Measurements from ENCODE around the gene CD81. TPM values are rescaled to one million over a fixed set of nuclear protein-coding genes. Genes with fewer than 3 reads are reported as not detected.

Gene CD81
- total and polyA plus RNA-seq, 2 experiments from 2014 or later: 88.6 to 290 TPM

GRCh38 chr11:2418693-2419360 lies 41.7 kb downstream of the CD81 start:
- no peak overlapping the region for H3K27ac Mint-ChIP-seq
- H4K20me1 ChIP-seq (replicated peaks; ENCODE audit: insufficient read depth): no peaks in the 10 kb centered on the region
- H2AFZ ChIP-seq: no peak overlapping the region
- DNase-seq (ENCODE audit: low spot score) (no peak), ATAC-seq (no peak)
- no peak overlapping the region for H3K4me3 Mint-ChIP-seq
- H3K27ac ChIP-seq (ENCODE audit: low read depth): no peak overlapping the region
- no peak overlapping the region for H3K4me2 ChIP-seq
- H3K36me3 ChIP-seq (ENCODE audit: insufficient read depth): no peaks in the 10 kb centered on the region
- no peaks in the 10 kb centered on the region for H3K9me2 ChIP-seq (ENCODE audit: insufficient read depth)
- H3K4me1 Mint-ChIP-seq: 0 out of 3 replicates have a peak, but pooled peaks cover 2% of the 10 kb centered on the region
- no peaks in the 10 kb centered on the region; the same call in 1 of the 2 replicates for H3K4me1 ChIP-seq (ENCODE audit: insufficient read depth)
- TF ChIP-seq EZH2 (IDR thresholded peaks at IDR 0.05; ENCODE audit: low read depth, unreplicated experiment): no peak
- no peak for TF ChIP-seq STAT1 (IDR thresholded peaks at IDR 0.05; ENCODE audit: unreplicated experiment)
- TF ChIP-seq ZNF114 (CRISPR knock-in tag; IDR thresholded peaks at IDR 0.05): no peak
- no peak for TF ChIP-seq POLR2AphosphoS5 (IDR thresholded peaks at IDR 0.05; ENCODE audit: low read depth)
- no peaks in the 10 kb centered on the region for H3K27me3 ChIP-seq (ENCODE audit: insufficient read depth)
- no peaks in the 10 kb centered on the region for H3K36me3 Mint-ChIP-seq (ENCODE audit: low read depth)
- H3K27me3 Mint-ChIP-seq (ENCODE audit: insufficient read depth, low read depth, poor library complexity): peaks cover 4% of the 10 kb centered on the region
- H3F3A ChIP-seq (replicated peaks; ENCODE audit: low read depth): no peaks in the 10 kb centered on the region
- no peaks in the 10 kb centered on the region for H3K79me2 ChIP-seq (replicated peaks; ENCODE audit: insufficient read depth)
- no peaks in the 10 kb centered on the region for H3K9me3 Mint-ChIP-seq
- H3K4me3 ChIP-seq: no peak overlapping the region

DNA sequence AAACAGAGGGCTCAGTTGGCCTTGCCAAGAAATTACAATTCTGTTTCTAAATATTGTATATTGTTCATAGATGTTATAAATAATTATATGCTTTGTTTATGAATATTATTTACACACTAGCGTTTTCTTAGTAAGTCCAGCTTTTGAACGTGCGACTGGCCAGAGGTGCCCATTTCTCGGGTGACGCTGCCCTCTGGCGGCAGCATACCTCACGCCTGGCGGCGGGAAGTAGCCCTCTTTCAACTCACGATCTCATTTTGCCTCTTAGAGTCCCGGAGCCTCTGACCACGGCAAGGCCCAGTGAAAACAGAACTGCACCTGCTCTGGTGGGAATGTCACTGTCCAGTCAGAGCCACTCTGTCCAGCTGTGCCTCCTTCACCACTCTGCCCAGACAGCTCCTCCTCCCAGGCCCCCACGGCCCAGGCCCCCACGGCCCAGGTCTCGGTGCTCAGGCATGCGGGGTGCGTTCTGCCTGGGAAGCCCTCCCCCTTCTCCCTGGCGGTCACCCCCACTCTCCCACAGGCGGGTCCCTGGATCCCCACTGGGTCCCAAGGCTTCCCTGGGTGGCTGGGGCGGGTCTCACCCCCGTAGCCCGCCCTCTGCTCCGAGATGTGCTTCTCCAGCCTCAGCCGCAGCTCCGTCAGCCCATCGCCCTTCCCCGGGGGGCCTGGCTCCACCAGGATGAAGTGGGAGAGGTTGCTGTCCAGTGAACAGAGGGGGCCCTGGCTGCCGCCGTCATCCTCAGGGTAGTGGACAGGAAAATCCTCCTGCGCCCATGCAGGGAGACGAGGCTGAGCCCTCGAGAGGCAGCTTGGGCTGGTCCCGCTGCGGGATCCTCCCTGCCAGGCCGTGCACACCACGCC lies 42.8 kb downstream of the CD81 start:
- no peaks in the 10 kb centered on the region for H3F3A ChIP-seq (replicated peaks; ENCODE audit: low read depth)
- H3K4me2 ChIP-seq: no peak overlapping the region
- ATAC-seq (peak; percentile 64), DNase-seq (ENCODE audit: low spot score) (peak; percentile 87)
- Mint-ChIP-seq H3K36me3 (ENCODE audit: low read depth) (no peaks in the 10 kb centered on the region), H3K27ac (no peak overlapping the region), H3K27me3 (ENCODE audit: insufficient read depth, low read depth, poor library complexity) (peaks cover 7% of the 10 kb centered on the region), H3K9me3 (peaks cover 3% of the 10 kb centered on the region; the same call in 1 of the 3 replicates), H3K4me1 (0 out of 3 replicates have a peak, but pooled peaks cover 2% of the 10 kb centered on the region), H3K4me3 (no peak overlapping the region)
- no peak overlapping the region for H3K27ac ChIP-seq (ENCODE audit: low read depth)
- peak overlapping the region; percentile 88; the same call in 1 of the 2 replicates for H2AFZ ChIP-seq
- H3K4me3 ChIP-seq: no peak overlapping the region
- H3K36me3 ChIP-seq (ENCODE audit: insufficient read depth): no peaks in the 10 kb centered on the region
- H3K27me3 ChIP-seq (ENCODE audit: insufficient read depth): no peaks in the 10 kb centered on the region
- H3K4me1 ChIP-seq (ENCODE audit: insufficient read depth): no peaks in the 10 kb centered on the region; the same call in 1 of the 2 replicates
- TF ChIP-seq STAT1 (IDR thresholded peaks at IDR 0.05; ENCODE audit: unreplicated experiment): no peak
- no peak for TF ChIP-seq ZNF331 (CRISPR knock-in tag; IDR thresholded peaks at IDR 0.05; ENCODE audit: low read depth)
- TF ChIP-seq EZH2 (IDR thresholded peaks at IDR 0.05; ENCODE audit: low read depth, unreplicated experiment): no peak
- TF ChIP-seq CTCF (conservative IDR thresholded peaks at IDR 0.05; ENCODE audit: low read depth in 2 of 2): peak; percentile 82 to 86
- no peaks in the 10 kb centered on the region for H3K9me2 ChIP-seq (ENCODE audit: insufficient read depth)
- no peaks in the 10 kb centered on the region for H4K20me1 ChIP-seq (replicated peaks; ENCODE audit: insufficient read depth)
- no peaks in the 10 kb centered on the region for H3K79me2 ChIP-seq (replicated peaks; ENCODE audit: insufficient read depth)
